Naive thymus-derived CD8-positive, alpha-beta T cell (primary cell): ENCODE measurements around the gene GUCA1A. TPM values are rescaled to one million over a fixed set of nuclear protein-coding genes. Genes with fewer than 3 reads are reported as not detected.

ENCODE experiments used
- ATAC-seq, 2 donors: fragments of 150-1000 bp; cut with Tn5 transposase in 1 of 2; sonication (Bioruptor Pico), chemical (Tn5 transposase) in 1 of 2; 1 replicate in 1 of 2; 2 replicates in 1 of 2; pipeline ENCODE4 v1.10.0; 2021; ENCODE audit warnings: mild to moderate bottlenecking in 2 of 2, moderate library complexity in 2 of 2
- POLR2A ChIA-PET: fragments of 350-600 bp; sonication (Branson Sonifier 250); formaldehyde crosslinking; loops from one replicate; lab custom pipeline; 2021; ENCODE audit warnings: antibody characterized with exemption; lab: Charles Lee
- DNase-seq, 10 donors: peaks; one replicate each; pipeline versions ENCODE4 v3.0.0 to v3.0.0-alpha.2; 2020 to 2022
- H3K27ac Mint-ChIP-seq, 10 donors: one replicate each; pipeline ENCODE4 v1.8.0; 2020 to 2022; ENCODE audit warnings: mild to moderate bottlenecking in 10 of 10, mixed read lengths in 10 of 10, moderate library complexity in 4 of 10, inconsistent platforms in 1 of 10
- H3K27me3 Mint-ChIP-seq, 5 donors: one replicate each; pipeline ENCODE4 v1.8.0; 2021 to 2022; ENCODE audit warnings: mixed read lengths in 5 of 5
- H3K36me3 Mint-ChIP-seq, 3 donors: one replicate each; pipeline ENCODE4 v1.8.0; 2020 to 2022; ENCODE audit warnings: mixed read lengths in 3 of 3, mild to moderate bottlenecking in 2 of 3, inconsistent platforms in 1 of 3
- H3K4me1 Mint-ChIP-seq, 4 donors: one replicate each; pipeline ENCODE4 v1.8.0; 2021 to 2022; ENCODE audit warnings: mixed read lengths in 4 of 4
- H3K4me3 Mint-ChIP-seq, 10 donors: one replicate each; pipeline ENCODE4 v1.8.0; 2020 to 2022; ENCODE audit warnings: mild to moderate bottlenecking in 10 of 10, mixed read lengths in 10 of 10, moderate library complexity in 6 of 10, inconsistent platforms in 1 of 10
- H3K9me3 Mint-ChIP-seq, 9 donors: one replicate each; pipeline ENCODE4 v1.8.0; 2020 to 2022; ENCODE audit warnings: mixed read lengths in 9 of 9, mild to moderate bottlenecking in 3 of 9, inconsistent platforms in 1 of 9, moderate library complexity in 1 of 9
- polyA plus RNA-seq, 3 donors: library from polyadenylated mRNA; unstranded; fragments of 300-500 nt; fragmentation: Illumina TruSeq; gene quantifications; one replicate each; pipeline ENCODE4 v1.2.3, GENCODE V29; 2021
- total RNA-seq, 8 experiments: library from RNA in 2 of 8; stranded (reverse) in 2 of 8; gene quantifications; one replicate each; pipeline ENCODE4 v1.2.3 and lab custom pipeline; 2021 to 2026

The GUCA1A gene
- total and polyA plus RNA-seq, 5 experiments from 2014 or later: not detected

GRCh38 chr6:42221546-42221945 is 48.4 kb downstream of the GUCA1A start:
- Mint-ChIP-seq H3K27me3 (no peaks in the 10 kb centered on the region), H3K9me3 (no peaks in the 10 kb centered on the region), H3K27ac (no peak overlapping the region), H3K36me3 (peaks cover 0 to 4% (median 0%) of the 10 kb centered on the region in 3 donors), H3K4me3 (no peak overlapping the region), H3K4me1 (peaks cover 3 to 18% (median 9%) of the 10 kb centered on the region in 4 donors)
- no peak for ATAC-seq
- no peak for DNase-seq
- POLR2A ChIA-PET: no interaction called here

GRCh38 chr6:42222448-42222847 is 49.3 kb downstream of the GUCA1A start:
- H3K27ac Mint-ChIP-seq: no peak overlapping the region
- POLR2A ChIA-PET: interaction anchor here (0.6 to 0.7 kb wide), 2 partner anchors 65 to 369 kb away, joined by 3 read pairs; no protein-coding TSS in a partner anchor

GRCh38 chr6:42224222-42225028 is 51.3 kb downstream of the GUCA1A start:
- Mint-ChIP-seq H3K9me3 (no peaks in the 10 kb centered on the region), H3K27ac (peak overlapping the region in 1 of 10 donors; percentile 44), H3K4me3 (no peak overlapping the region), H3K4me1 (peaks cover 0 to 7% (median under 1%) of the 10 kb centered on the region in 4 donors), H3K27me3 (no peaks in the 10 kb centered on the region), H3K36me3 (peaks cover 0 to 29% (median 0%) of the 10 kb centered on the region in 3 donors)
- ATAC-seq (no peak), DNase-seq (no peak)
- POLR2A ChIA-PET: no interaction called here

More at GRCh38 chr6:42222448-42222847, 49.3 kb downstream of the GUCA1A start:
- H3K36me3 Mint-ChIP-seq: peaks cover 0 to 12% (median 0%) of the 10 kb centered on the region in 3 donors
- no peak overlapping the region for H3K4me3 Mint-ChIP-seq
- no peaks in the 10 kb centered on the region for H3K27me3 Mint-ChIP-seq
- H3K9me3 Mint-ChIP-seq: no peaks in the 10 kb centered on the region
- ATAC-seq (no peak), DNase-seq (no peak)
- H3K4me1 Mint-ChIP-seq: peaks cover 3 to 13% (median 4%) of the 10 kb centered on the region in 4 donors

- peak overlapping the region in 1 of 10 donors; percentile 44 for H3K27ac Mint-ChIP-seq
- H3K36me3 Mint-ChIP-seq: peaks cover 0 to 35% (median 0%) of the 10 kb centered on the region in 3 donors
- no peak for ATAC-seq
- no peaks in the 10 kb centered on the region for H3K27me3 Mint-ChIP-seq
- no peak for DNase-seq
- no peaks in the 10 kb centered on the region for H3K9me3 Mint-ChIP-seq
- no peak overlapping the region for H3K4me3 Mint-ChIP-seq
- peaks cover 0 to 7% (median under 1%) of the 10 kb centered on the region in 4 donors for H3K4me1 Mint-ChIP-seq
- POLR2A ChIA-PET: no interaction called here
Measured at GRCh38 chr6:42225029-42225339, 51.8 kb downstream of the GUCA1A start.

GRCh38 chr6:42225419-42225818 is 52.3 kb downstream of the GUCA1A start:
- Mint-ChIP-seq H3K27ac (peak overlapping the region in 1 of 10 donors; percentile 13), H3K27me3 (no peaks in the 10 kb centered on the region), H3K36me3 (peaks cover 0 to 39% (median 0%) of the 10 kb centered on the region in 3 donors), H3K9me3 (no peaks in the 10 kb centered on the region), H3K4me1 (peaks cover 0 to 7% (median under 1%) of the 10 kb centered on the region in 4 donors), H3K4me3 (no peak overlapping the region)
- POLR2A ChIA-PET: no interaction called here
- ATAC-seq: no peak
- DNase-seq: no peak

- ATAC-seq: no peak
- no peak overlapping the region for H3K4me3 Mint-ChIP-seq
- peaks cover 0 to 43% (median 0%) of the 10 kb centered on the region in 3 donors for H3K36me3 Mint-ChIP-seq
- H3K4me1 Mint-ChIP-seq: peaks cover 0 to 7% (median under 1%) of the 10 kb centered on the region in 4 donors
- no peaks in the 10 kb centered on the region for H3K27me3 Mint-ChIP-seq
- POLR2A ChIA-PET: no interaction called here
- no peak for DNase-seq
- H3K9me3 Mint-ChIP-seq: no peaks in the 10 kb centered on the region
- H3K27ac Mint-ChIP-seq: peak overlapping the region in 2 of 10 donors; percentile 8 to 13
Measured at GRCh38 chr6:42226161-42226611, 53.0 kb downstream of the GUCA1A start.

- Mint-ChIP-seq H3K4me1 (peaks cover 0 to 7% (median under 1%) of the 10 kb centered on the region in 4 donors), H3K27ac (peak overlapping the region in 3 of 10 donors; percentile 8 to 62 (median 48)), H3K36me3 (peaks cover 0 to 45% (median 0%) of the 10 kb centered on the region in 3 donors), H3K9me3 (no peaks in the 10 kb centered on the region), H3K27me3 (no peaks in the 10 kb centered on the region), H3K4me3 (no peak overlapping the region)
- ATAC-seq (no peak), DNase-seq (no peak)
- POLR2A ChIA-PET: no interaction called here
Measured at GRCh38 chr6:42226645-42227143, 53.5 kb downstream of the GUCA1A start.

- POLR2A ChIA-PET: interaction anchor here (0.5 kb wide), 1 partner anchor 63 kb away, joined by 3 read pairs; no protein-coding TSS in a partner anchor
- Mint-ChIP-seq H3K9me3 (no peaks in the 10 kb centered on the region), H3K4me3 (no peak overlapping the region), H3K36me3 (peaks cover 0 to 51% (median 0%) of the 10 kb centered on the region in 3 donors), H3K27me3 (no peaks in the 10 kb centered on the region), H3K4me1 (peaks cover 0 to 7% (median 2%) of the 10 kb centered on the region in 4 donors), H3K27ac (peak overlapping the region in 2 of 10 donors; percentile 15 to 40)
- no peak for ATAC-seq
- no peak for DNase-seq
Measured at GRCh38 chr6:42227173-42227850, 54.1 kb downstream of the GUCA1A start.

- DNase-seq (no peak), ATAC-seq (no peak)
- Mint-ChIP-seq H3K27ac (peak overlapping the region in 1 of 10 donors; percentile 66), H3K9me3 (no peaks in the 10 kb centered on the region), H3K4me3 (no peak overlapping the region), H3K36me3 (peaks cover 0 to 58% (median 1%) of the 10 kb centered on the region in 3 donors), H3K4me1 (peaks cover 0 to 7% (median 2%) of the 10 kb centered on the region in 4 donors), H3K27me3 (no peaks in the 10 kb centered on the region)
- POLR2A ChIA-PET: no interaction called here
Measured at GRCh38 chr6:42228305-42228704, 55.1 kb downstream of the GUCA1A start.

Other genes starting within 250 kb of the GUCA1A start
- 100 to 1,000 TPM; 282 to 291 TPM for gene CCND3, start 231.6 kb upstream of the GUCA1A start, total RNA-seq
- 100 to 1,000 TPM; 519 to 765 (median 628) TPM for gene CCND3, start 231.6 kb upstream of the GUCA1A start, polyA plus RNA-seq
- 10 to 100 TPM; 61.3 to 73.8 TPM for gene TAF8, start 122.8 kb upstream of the GUCA1A start, total RNA-seq
- gene TAF8, start 122.8 kb upstream of the GUCA1A start, polyA plus RNA-seq: 10 to 100 TPM; 24.4 to 36.8 (median 28.6) TPM
- under 1 TPM; 0.08 to 0.13 TPM for gene C6orf132, start 30.7 kb upstream of the GUCA1A start, total RNA-seq
- under 1 TPM in 1 of 3 donors, not detected in 2; 0.08 TPM for gene C6orf132, start 30.7 kb upstream of the GUCA1A start, polyA plus RNA-seq
- 1 to 10 TPM; 5.6 to 6.3 TPM for gene GUCA1B, start 21.6 kb downstream of the GUCA1A start, total RNA-seq
- not detected for gene GUCA1B, start 21.6 kb downstream of the GUCA1A start, polyA plus RNA-seq
- gene MRPS10, start 44.5 kb downstream of the GUCA1A start, total RNA-seq: 10 to 100 TPM; 29.0 to 31.8 TPM
- 10 to 100 TPM; 48.1 to 57.6 (median 48.4) TPM for gene MRPS10, start 44.5 kb downstream of the GUCA1A start, polyA plus RNA-seq